Hepatocyte (in vitro differentiated cells): ENCODE data around the gene AKTIP. TPM values are rescaled to one million over a fixed set of nuclear protein-coding genes. Genes with fewer than 3 reads are reported as not detected.

Experiments
- DNase-seq: peaks from one replicate; pipeline ENCODE4 v3.0.0-alpha.2; 2016; ENCODE audit warnings: low spot score
- H2AFZ ChIP-seq: fragments of 200-600 bp; sonication (generic); 2 replicates; pipeline ENCODE4 v1.6.0; 2016; ENCODE audit warnings: antibody characterized with exemption, mild to moderate bottlenecking
- H3K27ac ChIP-seq: fragments of 200-600 bp; sonication (generic); 2 replicates; pipeline ENCODE4 v1.5.1; 2016; ENCODE audit warnings: mild to moderate bottlenecking
- H3K27me3 ChIP-seq: fragments of 200-600 bp; sonication (generic); 2 replicates; pipeline ENCODE4 v1.6.1; 2016
- H3K36me3 ChIP-seq: fragments of 200-600 bp; sonication (generic); replicated peaks from 2 replicates; pipeline ENCODE4 v1.5.1; 2016; ENCODE audit warnings: low read depth; ENCODE audit not compliant: insufficient read depth
- H3K4me1 ChIP-seq: fragments of 200-600 bp; sonication (generic); 2 replicates; pipeline ENCODE4 v1.5.1; 2016; ENCODE audit warnings: mild to moderate bottlenecking, moderate library complexity; ENCODE audit not compliant: insufficient read depth
- H3K4me2 ChIP-seq: fragments of 200-600 bp; sonication (generic); 2 replicates; pipeline ENCODE4 v1.6.0; 2016
- H3K4me3 ChIP-seq: fragments of 200-600 bp; sonication (generic); 2 replicates; pipeline ENCODE4 v1.5.1; 2016; ENCODE audit warnings: mild to moderate bottlenecking
- H3K79me2 ChIP-seq: fragments of 200-600 bp; sonication (generic); 2 replicates; pipeline ENCODE4 v1.6.0; 2017; ENCODE audit warnings: mild to moderate bottlenecking
- H3K9me2 ChIP-seq: fragments of 200-600 bp; sonication (generic); replicated peaks from 2 replicates; pipeline ENCODE4 v1.6.0; 2017; ENCODE audit warnings: mild to moderate bottlenecking; ENCODE audit not compliant: insufficient read depth
- H3K9me3 ChIP-seq: fragments of 200-600 bp; sonication (generic); 2 replicates; pipeline ENCODE4 v1.5.1; 2016; ENCODE audit warnings: low read depth, mild to moderate bottlenecking
- H4K20me1 ChIP-seq: fragments of 200-600 bp; sonication (generic); 2 replicates; pipeline ENCODE4 v1.6.0; 2016; ENCODE audit warnings: mild to moderate bottlenecking; ENCODE audit not compliant: insufficient read depth, poor library complexity, severe bottlenecking
- CTCF ChIP-seq: fragments of 200-600 bp; sonication (generic); IDR thresholded peaks from 2 replicates; pipeline ENCODE4 v1.5.1; 2016; ENCODE audit warnings: antibody characterized with exemption, mild to moderate bottlenecking; ENCODE audit not compliant: poor library complexity
- EZH2 ChIP-seq: fragments of 200-600 bp; sonication (generic); IDR thresholded peaks from 2 replicates; pipeline ENCODE4 v1.6.1; 2016; ENCODE audit warnings: antibody characterized with exemption, mild to moderate bottlenecking, borderline replicate concordance
- EZH2phosphoT487 ChIP-seq: fragments of 200-600 bp; sonication (generic); IDR thresholded peaks from one replicate; pipeline ENCODE4 v1.6.1; 2018; ENCODE audit warnings: antibody characterized with exemption, mild to moderate bottlenecking, low read depth, moderate library complexity; ENCODE audit not compliant: unreplicated experiment, severe bottlenecking
- WGBS: methylation state at CpG from one replicate; pipeline ENCODE4 v1.1.6; 2016; ENCODE audit warnings: low lambda C conversion rate; ENCODE audit errors: missing lambda C conversion rate; 5-methylcytosine and 5-hydroxymethylcytosine counted together
- polyA plus RNA-seq: library from polyadenylated mRNA; unstranded; fragments of >200 nt; fragmentation: Nextera tagmentation; extraction: Ambion mirVana; gene quantifications from 2 replicates; pipeline ENCODE4 v1.2.1, GENCODE V29; 2016
- total RNA-seq: library from RNA; depleted of rRNA; stranded (reverse); fragments of >200 nt; gene quantifications from 2 replicates; pipeline ENCODE4 v1.2.3, GENCODE V29; 2014

AKTIP gene
- total and polyA plus RNA-seq, 2 experiments from 2014 or later = 24.3 to 43.7 TPM

- Histone ChIP-seq H3K27ac (no peak overlapping the region), H2AFZ (no peak overlapping the region), H4K20me1 (no peaks in the 10 kb centered on the region), H3K79me2 (no peaks in the 10 kb centered on the region), H3K4me2 (no peak overlapping the region), H3K9me3 (no peaks in the 10 kb centered on the region), H3K4me1 (no peaks in the 10 kb centered on the region), H3K4me3 (no peak overlapping the region), H3K27me3 (no peaks in the 10 kb centered on the region), H3K36me3 (no peaks in the 10 kb centered on the region), H3K9me2 (no peaks in the 10 kb centered on the region)
- no peak for TF ChIP-seq EZH2
- TF ChIP-seq CTCF = no peak
- TF ChIP-seq EZH2phosphoT487 = no peak
- no peak for DNase-seq
- 97% methylated on average over 2 of the region's 2 CpGs for WGBS
Measured at GRCh38 chr16:53457670-53458069, 45.3 kb downstream of the AKTIP start.

- Histone ChIP-seq H3K4me2 (no peak overlapping the region), H3K9me2 (no peaks in the 10 kb centered on the region), H3K36me3 (no peaks in the 10 kb centered on the region), H3K9me3 (no peaks in the 10 kb centered on the region), H2AFZ (no peak overlapping the region), H3K4me1 (no peaks in the 10 kb centered on the region), H3K27me3 (no peaks in the 10 kb centered on the region), H3K4me3 (no peak overlapping the region), H3K79me2 (no peaks in the 10 kb centered on the region), H3K27ac (no peak overlapping the region), H4K20me1 (no peaks in the 10 kb centered on the region)
- 97% methylated on average over 2 of the region's 2 CpGs for WGBS
- DNase-seq = no peak
- TF ChIP-seq EZH2 (no peak), CTCF (no peak), EZH2phosphoT487 (no peak)
Measured at GRCh38 chr16:53456625-53457024, 46.4 kb downstream of the AKTIP start.

- Histone ChIP-seq H3K79me2 (no peaks in the 10 kb centered on the region), H3K4me1 (no peaks in the 10 kb centered on the region), H3K27ac (no peak overlapping the region), H3K4me3 (no peak overlapping the region), H3K9me2 (no peaks in the 10 kb centered on the region), H3K4me2 (no peak overlapping the region), H3K36me3 (no peaks in the 10 kb centered on the region), H4K20me1 (no peaks in the 10 kb centered on the region), H2AFZ (no peak overlapping the region), H3K27me3 (no peaks in the 10 kb centered on the region), H3K9me3 (no peaks in the 10 kb centered on the region)
- no peak for DNase-seq
- WGBS = 95% methylated on average over 5 of the region's 5 CpGs
- TF ChIP-seq EZH2phosphoT487 = no peak
Measured at GRCh38 chr16:53453928-53454327, 49.1 kb downstream of the AKTIP start.

- Histone ChIP-seq H3K4me2 (no peak overlapping the region), H3K79me2 (no peaks in the 10 kb centered on the region), H3K4me3 (no peak overlapping the region), H3K36me3 (no peaks in the 10 kb centered on the region), H3K27me3 (no peaks in the 10 kb centered on the region), H3K9me3 (no peaks in the 10 kb centered on the region), H4K20me1 (no peaks in the 10 kb centered on the region), H3K27ac (no peak overlapping the region), H2AFZ (no peak overlapping the region), H3K9me2 (no peaks in the 10 kb centered on the region), H3K4me1 (no peaks in the 10 kb centered on the region)
- DNase-seq = no peak
- TF ChIP-seq EZH2phosphoT487 = no peak
- TF ChIP-seq CTCF = no peak
- TF ChIP-seq EZH2 = no peak
- 95% methylated on average over 4 of the region's 4 CpGs for WGBS
Measured at GRCh38 chr16:53449816-53450517, 53.0 kb downstream of the AKTIP start.
